HG02981 (cell line): ENCODE data around the gene VPS13C.

Source experiments
- ATAC-seq: cut with Tn5 transposase; IDR thresholded peaks from one replicate; pipeline ENCODE4 v1.9.1; 2021; ENCODE audit warnings: mild to moderate bottlenecking, moderate library complexity; ENCODE audit not compliant: unreplicated experiment

Gene VPS13C

DNA sequence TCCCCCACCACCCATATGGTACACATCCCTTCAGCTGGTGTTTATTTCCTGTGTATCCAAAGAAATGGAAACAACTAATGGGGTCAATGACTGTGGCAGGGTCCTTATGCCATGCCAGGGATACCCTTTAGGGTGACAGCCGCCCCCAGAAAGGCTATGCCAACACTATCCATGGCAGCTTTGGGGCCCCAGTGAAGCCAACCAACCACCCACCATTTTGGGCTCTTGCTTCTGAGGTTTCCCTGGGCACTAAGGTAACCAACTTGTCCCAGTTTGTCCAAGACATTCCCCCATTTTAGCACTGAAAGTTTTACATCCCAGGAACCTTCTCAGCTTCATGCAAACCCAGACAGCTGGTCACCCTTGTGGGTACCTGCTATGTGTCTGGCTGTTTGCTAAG is 233.1 kb downstream of the VPS13C start:
- ATAC-seq, result no peak

DNA sequence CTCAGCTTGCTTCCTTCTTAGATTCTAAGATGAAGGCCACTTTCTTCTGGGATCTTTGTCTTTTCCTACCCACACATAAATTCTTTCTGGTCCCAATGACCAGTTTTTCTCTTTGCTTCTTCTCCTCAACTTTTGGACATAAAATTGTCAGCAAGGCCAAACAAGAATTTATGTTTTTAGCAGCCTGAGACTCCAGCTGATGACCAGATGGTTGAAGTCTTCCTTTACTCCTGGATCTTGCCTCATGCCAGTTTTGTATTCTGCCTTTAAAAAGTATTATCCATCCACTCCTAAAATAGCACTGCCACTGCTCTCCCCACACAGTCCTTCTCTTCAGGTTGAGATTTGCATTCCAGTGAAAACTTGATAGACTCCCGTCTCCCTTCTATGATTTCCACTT is 236.0 kb downstream of the VPS13C start:
- no peak for ATAC-seq

DNA sequence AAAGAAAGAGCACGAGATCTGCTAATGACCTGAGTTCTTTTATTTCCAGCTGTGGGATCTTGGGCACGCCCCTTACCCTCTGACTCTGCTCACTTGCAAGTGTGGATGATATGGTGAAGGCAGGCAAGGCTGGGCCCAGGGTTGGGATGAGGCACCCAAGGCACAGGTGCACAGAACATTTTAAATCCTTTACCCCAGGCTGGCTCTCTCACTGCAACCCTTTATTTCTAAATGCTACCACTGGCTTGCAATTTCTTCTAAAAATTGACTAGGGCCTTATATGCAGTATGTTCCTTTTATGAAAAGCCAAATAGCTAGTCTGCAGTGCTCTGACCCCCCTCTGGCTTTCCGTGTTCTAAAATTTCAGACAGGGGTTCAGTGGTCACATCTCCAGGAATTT is 237.7 kb downstream of the VPS13C start:
- no peak for ATAC-seq

DNA sequence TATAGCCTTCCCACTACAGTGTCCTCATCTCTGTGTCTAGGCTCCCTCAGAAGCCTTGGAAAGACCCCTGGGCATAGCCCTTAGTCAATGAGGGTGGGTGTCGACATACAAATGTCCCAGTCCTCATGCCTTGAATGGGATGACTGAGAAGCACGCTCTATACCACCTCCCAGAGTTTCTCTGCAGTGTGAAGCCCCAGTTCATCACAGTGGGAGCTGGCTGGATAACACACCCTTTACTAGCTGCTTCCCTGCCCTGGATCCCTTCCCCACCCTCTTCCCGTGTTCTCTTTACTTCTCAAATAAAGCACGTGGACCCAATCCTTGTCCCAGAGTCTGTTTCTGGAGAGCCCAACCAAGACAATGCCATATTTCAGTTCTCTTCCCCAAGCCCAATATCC is 239.3 kb downstream of the VPS13C start:
- no peak for ATAC-seq

DNA sequence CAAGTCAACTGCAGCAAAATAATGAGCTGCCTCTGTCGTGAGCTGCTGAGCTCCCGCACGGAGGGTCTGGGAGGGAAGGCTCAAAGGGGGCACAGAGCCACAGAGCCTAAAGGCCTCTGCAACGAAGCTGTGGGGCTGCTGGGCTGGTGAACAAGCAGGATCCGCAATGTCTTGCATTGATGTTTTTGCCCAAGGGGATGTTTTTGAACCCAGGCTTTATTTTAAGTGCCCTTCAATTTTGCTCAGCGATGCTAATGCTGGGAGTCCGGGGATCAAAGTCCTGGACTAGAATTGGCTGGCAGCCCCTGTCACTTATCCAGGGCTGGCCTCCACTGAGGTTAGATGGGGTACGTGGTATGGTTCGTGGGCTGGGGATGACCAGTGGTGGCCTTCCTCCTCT is 240.0 kb downstream of the VPS13C start:
- no peak for ATAC-seq

DNA sequence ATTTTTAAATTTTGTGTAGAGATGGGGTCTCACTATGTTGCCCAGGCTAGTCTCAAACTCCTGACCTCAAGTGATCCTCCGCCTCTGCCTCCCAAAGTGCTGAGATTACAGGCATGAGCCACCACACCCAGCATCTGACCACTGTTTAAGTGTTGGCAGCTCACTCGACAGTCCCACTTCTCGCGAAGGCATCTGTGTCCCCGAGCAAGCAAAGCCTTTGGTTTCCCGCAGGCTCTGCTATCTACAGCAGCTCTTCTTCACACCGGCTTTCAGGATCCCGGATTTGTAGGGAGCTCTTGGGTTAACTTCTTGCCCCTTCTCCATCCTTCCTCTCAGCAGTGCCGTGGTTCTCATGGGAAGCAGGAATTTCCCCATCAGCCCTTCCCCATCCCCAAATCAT is 240.9 kb downstream of the VPS13C start:
- ATAC-seq, result no peak

DNA sequence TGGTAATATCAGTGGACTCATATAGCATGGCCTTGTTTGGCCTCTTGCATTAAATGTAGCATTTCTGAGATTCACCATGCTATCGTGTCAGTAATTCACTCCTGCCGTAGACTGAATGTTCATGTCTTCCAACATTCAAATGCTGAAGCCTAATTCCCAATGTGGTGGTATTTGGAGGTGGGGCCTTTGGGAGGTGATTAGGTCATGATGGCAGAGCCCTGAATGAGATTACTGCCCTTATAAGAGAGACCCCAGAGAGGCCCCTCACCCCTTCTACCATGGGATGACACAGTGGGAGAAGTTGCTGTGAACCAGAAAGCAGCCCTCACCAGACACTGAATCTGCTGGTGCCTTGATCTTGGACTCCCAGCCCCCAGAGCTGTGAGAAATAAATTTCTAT is 241.4 kb downstream of the VPS13C start:
- no peak for ATAC-seq

DNA sequence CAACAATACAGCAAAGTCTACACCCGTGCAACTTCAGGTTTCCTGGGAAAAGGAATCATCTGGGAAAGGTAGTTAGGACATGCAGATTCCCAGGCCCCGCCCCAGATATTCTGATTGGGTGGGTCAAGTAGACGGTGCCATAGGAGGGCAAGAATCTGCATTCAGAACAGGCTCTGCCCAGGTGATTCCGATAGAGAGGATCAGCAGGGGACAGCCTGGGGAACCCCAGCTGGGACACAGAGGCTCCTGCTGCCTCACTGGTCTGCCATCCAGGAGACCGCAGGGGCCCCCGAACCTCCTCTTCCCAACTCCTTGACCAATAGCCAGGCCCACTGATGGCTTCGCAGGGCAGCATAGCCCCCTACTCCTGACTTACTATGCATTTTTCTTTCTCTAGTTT is 243.4 kb downstream of the VPS13C start:
- ATAC-seq, result no peak

DNA sequence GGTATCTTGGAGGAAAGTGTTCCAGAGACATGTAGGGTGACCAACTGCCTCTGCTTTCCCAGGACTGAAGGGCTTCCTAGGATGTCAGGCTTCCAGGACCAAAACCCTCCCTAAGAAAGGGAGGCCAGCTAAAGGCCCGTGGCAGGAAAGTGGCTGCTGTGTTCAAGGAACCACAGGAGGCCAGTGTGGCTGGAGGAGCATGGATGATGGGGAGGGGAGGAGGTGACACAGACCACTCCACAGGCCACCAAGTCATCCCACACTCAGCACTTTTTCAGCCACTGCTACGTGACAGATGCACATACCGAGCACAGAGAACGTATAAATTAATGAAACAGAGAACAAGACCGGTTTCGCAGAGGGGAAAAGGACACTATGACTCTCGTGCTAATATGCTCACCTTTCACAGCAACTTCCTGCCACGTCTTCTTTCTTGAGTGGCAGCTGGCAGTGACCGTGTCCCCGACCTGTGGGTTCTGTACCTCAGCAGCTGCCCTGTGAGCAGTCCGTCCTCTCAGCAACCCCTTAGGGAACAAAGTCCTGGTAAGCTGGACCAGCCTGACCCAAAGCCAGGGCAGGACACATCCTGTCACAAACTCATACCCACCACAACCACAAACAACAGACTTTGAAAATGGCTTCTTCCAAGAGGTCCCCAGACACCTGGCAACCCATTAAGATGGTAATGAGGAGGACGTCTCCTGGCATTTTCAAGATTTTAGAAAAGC is 244.7 kb downstream of the VPS13C start:
- ATAC-seq, result no peak

DNA sequence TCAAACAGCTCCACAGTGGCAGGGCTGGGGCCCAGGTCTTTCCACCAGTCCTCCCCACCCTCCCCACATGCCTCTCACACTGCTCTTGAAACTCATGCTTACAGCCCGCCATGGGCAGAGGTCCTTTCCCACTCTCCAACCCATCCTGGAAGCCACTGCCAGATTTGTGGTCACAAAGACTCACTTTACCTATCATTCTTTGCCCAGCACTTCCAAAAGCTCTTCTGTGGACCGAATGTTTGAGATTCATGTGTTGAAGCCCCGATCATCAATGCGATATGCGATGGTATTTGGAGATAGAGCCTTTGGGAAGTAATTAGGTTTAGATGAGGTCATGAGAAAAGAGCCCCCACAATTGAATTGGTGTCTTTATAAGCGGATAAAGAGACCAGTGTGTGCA is 247.8 kb downstream of the VPS13C start:
- ATAC-seq, result no peak

DNA sequence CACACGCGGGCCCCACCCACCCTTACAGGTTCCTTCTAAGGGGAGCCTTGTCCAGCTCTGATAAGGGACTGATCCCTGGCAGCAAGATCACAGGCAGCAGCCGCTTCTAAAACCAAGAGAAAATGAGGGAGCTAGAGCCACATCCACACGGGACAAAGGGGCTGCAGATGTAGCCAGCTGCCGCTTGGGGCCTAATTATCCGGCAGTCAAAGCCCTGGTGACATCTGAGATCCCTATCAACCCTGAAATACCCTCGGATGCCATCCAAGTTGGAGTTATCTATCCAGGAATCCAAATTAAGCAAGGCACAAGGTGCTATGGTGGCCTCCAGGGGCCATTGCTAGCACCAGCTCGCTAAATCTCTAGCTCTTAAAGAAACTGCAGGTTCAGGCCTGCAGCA is 248.3 kb downstream of the VPS13C start:
- no peak for ATAC-seq

DNA sequence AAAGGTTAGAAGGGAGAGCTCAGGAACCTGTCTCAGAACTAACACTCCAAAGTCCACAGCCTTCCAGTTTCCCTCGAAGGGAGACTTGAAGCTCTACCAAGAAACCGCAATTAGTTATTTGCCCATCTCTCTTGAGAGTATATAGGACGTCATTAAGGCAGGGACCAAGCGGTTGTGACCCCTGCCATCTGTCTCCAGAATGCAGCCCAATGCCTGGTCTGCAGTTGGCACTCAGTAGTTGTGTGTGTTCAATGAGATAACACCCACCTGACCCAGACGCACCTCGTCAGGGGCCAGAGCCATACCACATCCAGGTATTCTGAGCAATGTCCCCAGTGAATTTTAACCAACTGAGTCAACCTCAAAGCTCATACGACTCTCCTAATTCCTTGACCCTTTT is 251.0 kb downstream of the VPS13C start:
- no peak for ATAC-seq

DNA sequence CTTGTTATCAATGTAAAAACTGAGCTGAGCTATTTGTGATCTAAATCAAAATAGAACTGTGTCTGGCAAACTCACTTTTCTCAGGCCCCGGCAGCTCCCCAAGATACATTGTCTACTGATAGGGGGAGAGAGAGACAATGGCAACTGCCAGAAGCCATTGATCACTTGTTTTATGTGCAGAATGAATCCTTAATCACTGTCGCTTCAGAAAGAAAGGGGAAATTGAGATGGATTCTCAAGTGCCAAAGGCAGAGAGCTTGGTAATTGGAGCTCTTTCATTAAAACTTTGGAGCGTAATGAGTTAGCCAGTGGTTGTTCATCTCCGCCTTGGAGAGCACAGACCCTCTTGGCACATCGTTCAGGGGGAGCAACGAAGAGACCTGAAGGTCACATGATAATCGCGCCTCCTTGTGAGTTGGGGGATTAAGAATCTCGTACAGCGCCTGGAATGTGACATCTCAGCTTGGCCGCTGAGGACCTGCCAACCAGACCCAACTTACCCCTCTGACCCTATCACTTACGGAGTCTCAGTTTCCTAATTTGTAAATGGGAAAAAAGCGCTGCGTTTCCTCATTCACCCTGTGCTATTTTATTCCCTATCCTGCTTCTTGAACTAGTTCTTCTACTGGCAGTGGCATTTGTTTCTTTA is 252.8 kb downstream of the VPS13C start:
- no peak for ATAC-seq
